ENCODE data around the gene AOC2. TPM values are rescaled to one million over a fixed set of nuclear protein-coding genes. Genes with fewer than 3 reads are reported as not detected.

Gene AOC2
- total and polyA plus RNA-seq, 9 of the 15 experiments (the other 6 are each of a cell fraction or from before 2014, with no cell fraction given), result 0.08 to 0.91 (median 0.49) TPM

DNA sequence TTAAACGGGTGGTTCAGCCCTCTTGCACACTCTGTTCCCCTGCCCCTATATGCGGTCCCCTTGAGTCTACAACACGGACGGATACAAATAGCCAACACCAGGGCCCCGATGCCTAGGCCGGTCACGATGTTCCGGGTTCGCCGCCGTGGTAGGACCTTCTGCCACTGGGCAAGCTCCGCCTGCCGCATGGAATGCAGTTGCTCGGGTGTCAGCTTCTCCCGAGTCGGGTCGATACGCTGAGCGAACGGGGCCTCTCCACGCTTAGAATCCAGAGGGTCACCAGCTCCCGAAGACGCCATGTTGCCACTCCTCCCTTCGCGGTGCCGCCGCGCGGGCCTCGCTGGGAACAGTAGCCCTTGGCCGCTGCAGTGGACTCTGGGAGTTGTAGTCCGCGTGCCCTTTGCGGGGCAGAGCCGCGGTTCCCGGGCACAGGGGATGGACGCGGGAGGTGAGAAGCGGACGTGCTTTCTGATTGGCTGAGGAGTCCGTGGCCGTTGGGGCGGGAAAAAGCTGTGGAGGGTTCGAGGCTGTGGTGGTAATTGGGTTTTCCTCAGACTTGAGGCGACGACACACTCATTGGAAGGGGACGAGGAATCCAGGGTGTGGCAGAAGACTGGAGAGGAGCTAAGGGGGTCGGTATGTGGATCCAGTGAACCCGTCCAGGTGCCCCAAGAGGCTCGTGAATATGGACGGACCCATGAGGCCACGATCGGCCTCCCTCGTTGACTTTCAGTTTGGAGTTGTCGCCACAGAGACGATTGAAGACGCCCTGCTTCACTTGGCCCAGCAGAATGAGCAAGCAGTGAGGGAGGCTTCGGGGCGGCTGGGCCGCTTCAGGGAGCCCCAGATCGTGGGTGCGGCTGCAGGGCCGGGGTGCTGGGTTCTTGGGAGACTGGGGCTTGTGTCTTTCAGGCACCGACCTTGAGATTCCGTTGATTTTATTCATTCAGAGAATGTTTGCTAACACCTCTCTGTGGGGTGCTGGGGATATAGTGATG lies 45.7 kb upstream of the AOC2 start, which contains the start of the genes CNTD1 and COA3 (continued):
- TF ChIP-seq C11orf30 (IDR thresholded peaks at IDR 0.05; ENCODE audit: low read depth) (peak; percentile 87), CREB1 (IDR thresholded peaks at IDR 0.05) (no peak), CREB1 (CRISPR knock-in tag; IDR thresholded peaks at IDR 0.05) (peak; percentile 54; the same call in 1 of the 2 replicates), SREBF2 (CRISPR knock-in tag; IDR thresholded peaks at IDR 0.05) (0 out of 2 replicates have a peak, but pooled peaks have one; percentile 55), NEUROD1 (IDR thresholded peaks at IDR 0.05; ENCODE audit: borderline replicate concordance, low read depth, low read length, partially characterized antibody) (peak; percentile 19), MAFG (tag; conservative IDR thresholded peaks at IDR 0.05) (no peak), ZNF766 (CRISPR knock-in tag; conservative IDR thresholded peaks at IDR 0.05) (peak; percentile 70), ESRRA (IDR thresholded peaks at IDR 0.05; ENCODE audit: borderline replicate concordance, low read depth) (peak; percentile 45; the same call in 1 of the 2 replicates), KLF13 (tag; IDR thresholded peaks at IDR 0.05; ENCODE audit: borderline replicate concordance, low read depth) (peak; percentile 21; the same call in 1 of the 2 replicates), CREM (IDR thresholded peaks at IDR 0.05; ENCODE audit: low read depth) (peak; percentile 81), TAF7 (tag; IDR thresholded peaks at IDR 0.05) (peak; percentile 55; the same call in 1 of the 2 replicates), FOXK2 (conservative IDR thresholded peaks at IDR 0.05 in 1 of 2, IDR thresholded peaks at IDR 0.05 in 1 of 2; ENCODE audit: low read depth in 2 of 2) (peak; percentile 92 to 94), ZFP1 (CRISPR knock-in tag; IDR thresholded peaks at IDR 0.05) (no peak), ETS2 (tag; IDR thresholded peaks at IDR 0.05; ENCODE audit: borderline replicate concordance, poor library complexity, severe bottlenecking) (no peak), HCFC1 (IDR thresholded peaks at IDR 0.05; ENCODE audit: low read depth, low read length) (peak; percentile 97), SMARCA5 (IDR thresholded peaks at IDR 0.05) (peak; percentile 83; the same call in 1 of the 2 replicates), STAT5A (IDR thresholded peaks at IDR 0.05; ENCODE audit: borderline replicate concordance, low read length) (no peak), ZNF134 (CRISPR knock-in tag; conservative IDR thresholded peaks at IDR 0.05) (no peak)
- TF ChIP-seq, protein P1, sequence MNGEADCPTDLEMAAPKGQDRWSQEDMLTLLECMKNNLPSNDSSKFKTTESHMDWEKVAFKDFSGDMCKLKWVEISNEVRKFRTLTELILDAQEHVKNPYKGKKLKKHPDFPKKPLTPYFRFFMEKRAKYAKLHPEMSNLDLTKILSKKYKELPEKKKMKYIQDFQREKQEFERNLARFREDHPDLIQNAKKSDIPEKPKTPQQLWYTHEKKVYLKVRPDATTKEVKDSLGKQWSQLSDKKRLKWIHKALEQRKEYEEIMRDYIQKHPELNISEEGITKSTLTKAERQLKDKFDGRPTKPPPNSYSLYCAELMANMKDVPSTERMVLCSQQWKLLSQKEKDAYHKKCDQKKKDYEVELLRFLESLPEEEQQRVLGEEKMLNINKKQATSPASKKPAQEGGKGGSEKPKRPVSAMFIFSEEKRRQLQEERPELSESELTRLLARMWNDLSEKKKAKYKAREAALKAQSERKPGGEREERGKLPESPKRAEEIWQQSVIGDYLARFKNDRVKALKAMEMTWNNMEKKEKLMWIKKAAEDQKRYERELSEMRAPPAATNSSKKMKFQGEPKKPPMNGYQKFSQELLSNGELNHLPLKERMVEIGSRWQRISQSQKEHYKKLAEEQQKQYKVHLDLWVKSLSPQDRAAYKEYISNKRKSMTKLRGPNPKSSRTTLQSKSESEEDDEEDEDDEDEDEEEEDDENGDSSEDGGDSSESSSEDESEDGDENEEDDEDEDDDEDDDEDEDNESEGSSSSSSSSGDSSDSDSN (IDR thresholded peaks at IDR 0.05; ENCODE audit: borderline replicate concordance in 1 of 2, low read depth in 2 of 2, low read length in 2 of 2), result 0 out of 4 replicates have a peak, but pooled peaks of 1 of the 2 experiments have one; percentile 20
